Testis (tissue), 3 donors: ENCODE measurements around the gene CMTM4. TPM values are rescaled to one million over a fixed set of nuclear protein-coding genes. Genes with fewer than 3 reads are reported as not detected.

Source experiments
- DNase-seq: peaks from one replicate; pipeline ENCODE4 v3.0.0-alpha.2; 2019
- H3K27ac ChIP-seq, 2 donors: fragments of 200-600 bp; sonication (generic); one replicate each; pipeline ENCODE4 v1.5.1; 2019
- H3K27me3 ChIP-seq: fragments of 200-600 bp; sonication (generic); one replicate; pipeline ENCODE4 v1.5.1; 2019
- H3K36me3 ChIP-seq: fragments of 200-600 bp; sonication (generic); one replicate; pipeline ENCODE4 v1.5.1; 2017; ENCODE audit warnings: low read depth; ENCODE audit errors: missing control alignments
- H3K4me1 ChIP-seq: fragments of 200-600 bp; sonication (generic); one replicate; pipeline ENCODE4 v1.5.1; 2019
- H3K4me3 ChIP-seq, 2 donors: fragments of 200-600 bp; sonication (generic); one replicate each; pipeline ENCODE4 v1.5.1; 2017 to 2019
- H3K9me3 ChIP-seq: fragments of 200-600 bp; sonication (generic); one replicate; pipeline ENCODE4 v1.5.1; 2017
- POLR2A ChIP-seq: fragments of 450-650 bp; IDR thresholded peaks from one replicate; pipeline ENCODE4 v1.6.1; 2017; ENCODE audit warnings: antibody characterized with exemption, mild to moderate bottlenecking, moderate library complexity
- WGBS, 2 donors: methylation state at CpG; one replicate each; pipeline ENCODE4 v1.1.5; 2018; 5-methylcytosine and 5-hydroxymethylcytosine counted together
- intact Hi-C: fragments of 100-400 bp; cut with DNase I; formaldehyde crosslinking; loops from one replicate; pipeline ENCODE4 v1.15.1; 2023; ENCODE audit warnings: low total_unique reads
- polyA plus RNA-seq: library from polyadenylated mRNA; stranded (reverse); fragments of 350-450 nt; fragmentation: Illumina TruSeq; extraction: RNeasy Lipid Tissue Mini Kit (QIAGEN cat#74804); gene quantifications from one replicate; pipeline ENCODE4 v1.2.3, GENCODE V29; 2014; ENCODE audit warnings: low read depth, low replicate concordance; ENCODE audit not compliant: insufficient read depth
- total RNA-seq, 2 donors: library from RNA; depleted of rRNA; stranded (reverse); fragments of >200 nt; gene quantifications; one replicate each; pipeline ENCODE4 v1.2.3, GENCODE V29; 2016
- TF ChIP-seq, protein P1 (sequence below), 3 experiments: fragments of 450-650 bp in 2 of 3; fragments of 200-600 bp in 1 of 3; sonication (generic) in 1 of 3; IDR thresholded peaks; one replicate each; pipeline ENCODE4 v1.5.1; 2016 to 2019; ENCODE audit warnings: antibody characterized with exemption in 3 of 3, mild to moderate bottlenecking in 2 of 3, moderate library complexity in 1 of 3

CMTM4 gene
- total and polyA plus RNA-seq, 3 donors from 2014 or later, result 22.2 to 59.2 (median 50.9) TPM

- TF ChIP-seq, protein P1, sequence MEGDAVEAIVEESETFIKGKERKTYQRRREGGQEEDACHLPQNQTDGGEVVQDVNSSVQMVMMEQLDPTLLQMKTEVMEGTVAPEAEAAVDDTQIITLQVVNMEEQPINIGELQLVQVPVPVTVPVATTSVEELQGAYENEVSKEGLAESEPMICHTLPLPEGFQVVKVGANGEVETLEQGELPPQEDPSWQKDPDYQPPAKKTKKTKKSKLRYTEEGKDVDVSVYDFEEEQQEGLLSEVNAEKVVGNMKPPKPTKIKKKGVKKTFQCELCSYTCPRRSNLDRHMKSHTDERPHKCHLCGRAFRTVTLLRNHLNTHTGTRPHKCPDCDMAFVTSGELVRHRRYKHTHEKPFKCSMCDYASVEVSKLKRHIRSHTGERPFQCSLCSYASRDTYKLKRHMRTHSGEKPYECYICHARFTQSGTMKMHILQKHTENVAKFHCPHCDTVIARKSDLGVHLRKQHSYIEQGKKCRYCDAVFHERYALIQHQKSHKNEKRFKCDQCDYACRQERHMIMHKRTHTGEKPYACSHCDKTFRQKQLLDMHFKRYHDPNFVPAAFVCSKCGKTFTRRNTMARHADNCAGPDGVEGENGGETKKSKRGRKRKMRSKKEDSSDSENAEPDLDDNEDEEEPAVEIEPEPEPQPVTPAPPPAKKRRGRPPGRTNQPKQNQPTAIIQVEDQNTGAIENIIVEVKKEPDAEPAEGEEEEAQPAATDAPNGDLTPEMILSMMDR (IDR thresholded peaks at IDR 0.05), result no peak
- no peak for TF ChIP-seq POLR2A
- Histone ChIP-seq H3K27me3 (no peaks in the 10 kb centered on the region), H3K4me3 (no peak overlapping the region), H3K4me1 (peaks cover 21% of the 10 kb centered on the region), H3K9me3 (no peaks in the 10 kb centered on the region), H3K36me3 (no peaks in the 10 kb centered on the region), H3K27ac (no peak overlapping the region)
- WGBS, 2 donors, result 85 to 90% methylated on average over 9 to 14 of the region's 14 CpGs
- intact Hi-C loops, result no loop called here
- DNase-seq, result no peak
These were observed 86.3 kb downstream of the CMTM4 start for GRCh38 chr16:66610111-66610820.

GRCh38 chr16:66609139-66609510 lies 87.4 kb downstream of the CMTM4 start:
- no peak for DNase-seq
- WGBS, 2 donors, result 76 to 85% methylated on average over 4 to 12 of the region's 12 CpGs
- intact Hi-C loops, result loop anchor here (10.0 kb wide), 1 partner anchor 124 kb away; no protein-coding TSS in a partner anchor
- Histone ChIP-seq H3K27ac (peak overlapping the region; percentile 29 to 60), H3K9me3 (no peaks in the 10 kb centered on the region), H3K4me1 (peaks cover 21% of the 10 kb centered on the region), H3K27me3 (no peaks in the 10 kb centered on the region), H3K4me3 (no peak overlapping the region), H3K36me3 (no peaks in the 10 kb centered on the region)
- TF ChIP-seq, protein P1 (IDR thresholded peaks at IDR 0.05), result no peak
- TF ChIP-seq POLR2A, result no peak

DNA sequence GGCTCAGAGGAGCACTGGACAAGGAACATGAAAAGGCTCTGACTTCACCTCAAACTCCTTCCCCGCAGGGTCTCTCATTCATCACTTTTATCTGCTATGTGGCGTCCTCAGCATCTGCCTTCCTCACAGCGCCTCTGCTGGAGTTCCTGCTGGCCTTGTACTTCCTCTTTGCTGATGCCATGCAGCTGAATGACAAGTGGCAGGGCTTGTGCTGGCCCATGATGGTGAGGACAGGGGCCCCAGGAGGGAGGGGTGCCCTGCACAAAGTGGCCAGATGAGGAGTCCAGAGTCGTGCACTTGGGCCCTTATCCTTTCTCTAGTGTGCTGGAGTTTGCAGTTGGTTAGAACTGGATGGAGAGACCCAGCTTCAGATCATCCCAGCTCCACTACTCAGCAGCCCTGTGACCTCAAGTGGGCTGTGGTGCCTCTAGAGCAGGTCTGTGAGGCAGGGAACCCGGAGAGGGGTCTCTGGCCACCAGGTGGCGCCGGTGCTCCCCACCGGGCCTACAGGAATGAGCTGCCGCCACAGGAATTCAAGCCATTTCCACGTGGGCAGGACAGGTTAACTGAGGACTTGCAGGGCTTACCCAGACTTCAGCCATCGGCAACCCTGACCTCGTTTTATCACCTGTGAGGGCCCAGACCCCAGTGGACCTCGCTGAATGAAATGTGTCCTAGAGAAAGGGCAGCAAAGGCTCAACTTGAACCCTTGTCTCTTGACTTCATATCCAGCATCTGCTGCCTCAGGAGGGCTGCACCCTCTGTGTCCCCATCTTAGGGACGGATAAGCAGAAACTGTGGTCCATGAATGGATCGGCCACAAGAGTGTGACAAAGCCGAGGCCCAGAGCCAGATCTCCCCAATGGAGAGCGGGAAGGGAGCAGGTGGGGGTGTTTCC lies 88.1 kb downstream of the CMTM4 start:
- Histone ChIP-seq H3K27me3 (no peaks in the 10 kb centered on the region), H3K4me3 (no peak overlapping the region), H3K36me3 (no peaks in the 10 kb centered on the region), H3K9me3 (no peaks in the 10 kb centered on the region), H3K27ac (peak overlapping the region; percentile 29 to 60), H3K4me1 (peaks cover 25% of the 10 kb centered on the region)
- 38 to 52% methylated on average over 10 to 17 of the region's 17 CpGs for WGBS, 2 donors
- intact Hi-C loops, result loop anchor here (10.0 kb wide), 1 partner anchor 124 kb away; no protein-coding TSS in a partner anchor
- peak; percentile 94 for DNase-seq
- TF ChIP-seq POLR2A, result no peak
- TF ChIP-seq, protein P1 (IDR thresholded peaks at IDR 0.05), result peak; percentile 75 to 92 (median 84)

DNA sequence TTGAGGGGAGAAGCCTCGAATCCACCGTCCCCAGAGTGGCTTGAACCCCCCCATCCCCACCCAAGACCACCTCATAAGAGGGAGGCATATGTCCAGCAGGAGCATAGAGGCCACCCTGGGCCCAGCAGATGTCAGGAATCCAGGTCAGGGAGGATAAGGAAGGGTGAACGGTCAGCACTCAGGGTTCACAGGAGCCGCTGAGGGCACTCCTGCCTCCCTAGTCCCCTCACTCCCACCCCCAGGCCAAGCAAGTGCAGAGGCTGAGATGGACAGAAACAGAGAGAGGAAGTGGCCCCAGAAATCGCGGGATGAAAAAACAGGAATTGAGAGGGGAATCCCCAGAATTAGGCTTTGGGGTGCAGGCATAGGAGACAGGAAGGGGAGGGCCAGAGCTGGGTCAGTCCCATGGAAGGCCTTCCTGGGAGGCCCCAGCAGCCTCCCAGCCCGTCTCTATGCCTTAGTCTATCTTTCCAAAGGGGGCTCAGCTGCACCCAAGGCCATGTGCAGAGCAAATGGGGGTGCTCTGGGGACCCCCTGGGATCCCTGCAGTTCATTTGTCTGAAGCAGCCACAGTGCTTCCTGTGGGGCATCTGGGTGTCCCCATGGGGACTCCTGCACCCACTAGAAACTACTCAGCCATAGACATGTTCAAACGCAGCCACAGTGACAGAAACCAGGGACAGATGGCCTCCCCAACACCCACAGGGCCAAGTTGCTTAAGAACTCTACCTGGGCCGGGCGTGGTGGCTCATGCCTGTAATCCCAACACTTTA lies 90.4 kb downstream of the CMTM4 start:
- no peaks in the 10 kb centered on the region for H3K36me3 ChIP-seq
- peak overlapping the region; percentile 90 to 96 for H3K27ac ChIP-seq
- no peaks in the 10 kb centered on the region for H3K9me3 ChIP-seq
- TF ChIP-seq, protein P1 (IDR thresholded peaks at IDR 0.05), result no peak
- no peak for TF ChIP-seq POLR2A
- H3K4me1 ChIP-seq, result peaks cover 30% of the 10 kb centered on the region
- peak overlapping the region in 1 of 2 donors; percentile 97 for H3K4me3 ChIP-seq
- no peaks in the 10 kb centered on the region for H3K27me3 ChIP-seq
- WGBS, 2 donors, result 56 to 61% methylated on average over 8 to 10 of the region's 10 CpGs
- no peak for DNase-seq
- intact Hi-C loops, result loop anchor here (10.0 kb wide), 1 partner anchor 121 kb away; no protein-coding TSS in a partner anchor
